HUES6 (cell line): ENCODE data around the gene NT5C2.
A peak's percentile ranks its signal among the peaks of the same experiment; 100 is the strongest.
"Not testable (repeated sequence)": the region's sequence is repeated elsewhere in the genome, so short reads cannot be mapped to it uniquely, and the experiment has no call there.

Experiments
- H3K27ac ChIP-seq: 2 replicates; pipeline ENCODE4 v1.7.0; 2013; ENCODE audit warnings: low read depth, mild to moderate bottlenecking, low read length, inconsistent platforms
- H3K27me3 ChIP-seq: 2 replicates; pipeline ENCODE4 v1.6.1; 2013; ENCODE audit warnings: low read length; ENCODE audit not compliant: control insufficient read depth, insufficient read depth
- H3K36me3 ChIP-seq: 2 replicates; pipeline ENCODE4 v1.6.1; 2013; ENCODE audit warnings: low read length; ENCODE audit not compliant: control insufficient read depth, insufficient read depth
- H3K4me1 ChIP-seq: 2 replicates; pipeline ENCODE4 v1.6.1; 2013; ENCODE audit warnings: low read length; ENCODE audit not compliant: control insufficient read depth, insufficient read depth
- H3K4me3 ChIP-seq: 2 replicates; pipeline ENCODE4 v1.5.1; 2013; ENCODE audit warnings: low read depth, low read length
- H3K9ac ChIP-seq: one replicate; pipeline ENCODE4 v1.6.1; 2013; ENCODE audit warnings: mild to moderate bottlenecking, low read length
- H3K9me3 ChIP-seq: 2 replicates; pipeline ENCODE4 v1.6.1; 2013; ENCODE audit warnings: low read depth, low read length; ENCODE audit not compliant: control insufficient read depth, insufficient read depth

NT5C2 gene

GRCh38 chr10:103143641-103144040 is 49.4 kb downstream of the NT5C2 start:
- H3K9me3 ChIP-seq, H3K27ac ChIP-seq, H3K4me3 ChIP-seq, H3K9ac ChIP-seq, H3K27me3 ChIP-seq: not testable (repeated sequence)
- Histone ChIP-seq H3K36me3 (peaks cover 21% of the 10 kb centered on the region), H3K4me1 (peaks cover 14% of the 10 kb centered on the region)

DNA sequence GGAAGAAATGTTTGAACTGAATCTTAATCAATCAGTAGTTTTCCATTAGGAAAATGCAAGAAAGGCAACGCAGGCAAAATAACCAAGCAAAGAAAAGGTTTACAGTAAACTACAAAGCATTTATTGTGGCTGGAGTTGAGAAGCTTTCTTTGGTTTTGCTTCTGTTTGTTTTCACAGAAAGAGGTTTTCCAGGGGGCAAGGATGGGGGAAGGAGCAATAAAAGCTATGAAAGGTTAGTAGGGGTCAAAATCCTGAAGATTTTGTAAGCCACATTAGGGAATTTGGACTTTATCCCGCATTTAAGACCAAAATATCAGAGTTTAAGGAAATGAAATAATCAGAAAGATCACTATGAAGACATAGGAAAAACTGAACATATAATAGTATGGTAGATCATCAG is 51.1 kb downstream of the NT5C2 start:
- Histone ChIP-seq H3K27ac (0 out of 2 replicates have a peak overlapping the region, but pooled peaks have one; percentile 5), H3K27me3 (no peaks in the 10 kb centered on the region), H3K9me3 (no peaks in the 10 kb centered on the region), H3K4me1 (peaks cover 11% of the 10 kb centered on the region; the same call in 1 of the 2 replicates), H3K9ac (no peak overlapping the region), H3K4me3 (no peak overlapping the region), H3K36me3 (peaks cover 37% of the 10 kb centered on the region)

DNA sequence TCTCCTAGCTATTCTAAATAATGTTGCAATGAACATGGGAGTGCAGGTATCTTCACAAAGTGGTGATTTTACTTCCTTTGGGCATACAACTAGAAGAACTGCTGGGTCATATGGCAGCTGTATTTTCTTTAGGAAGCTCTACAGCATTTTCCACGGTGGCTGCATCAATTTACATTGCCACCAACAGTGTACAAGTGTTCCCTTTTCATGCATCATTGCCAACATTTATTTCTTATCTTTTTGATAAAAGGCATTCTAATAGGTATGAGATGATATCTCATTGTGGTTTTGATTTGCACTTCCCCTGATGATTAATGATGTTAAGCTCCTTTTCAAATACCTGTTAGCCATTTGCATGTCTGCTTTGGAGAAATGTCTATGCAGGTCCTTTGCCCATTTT is 52.6 kb downstream of the NT5C2 start:
- Histone ChIP-seq H3K36me3 (peaks cover 45% of the 10 kb centered on the region), H3K9me3 (peaks cover 5% of the 10 kb centered on the region), H3K4me1 (no peaks in the 10 kb centered on the region), H3K4me3 (no peak overlapping the region), H3K9ac (no peak overlapping the region), H3K27ac (no peak overlapping the region), H3K27me3 (no peaks in the 10 kb centered on the region)

DNA sequence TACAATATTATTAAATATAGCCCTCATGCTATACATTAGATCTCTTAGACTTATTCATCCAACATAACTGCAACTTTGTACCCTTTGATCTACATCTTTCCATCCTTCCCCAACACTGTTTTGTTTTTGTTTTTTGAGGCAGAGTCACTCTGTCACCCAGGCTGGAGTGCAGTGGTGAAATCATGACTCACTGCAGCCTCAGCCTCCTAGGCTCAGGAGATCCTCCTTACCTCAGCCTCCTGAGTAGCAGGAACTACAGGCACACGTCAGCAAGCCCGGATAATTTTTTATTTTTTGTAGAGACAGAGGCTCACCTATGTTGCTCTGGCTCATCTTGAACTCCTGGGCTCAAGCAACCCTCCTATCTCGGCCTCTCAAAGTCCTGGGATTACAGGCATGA is 53.3 kb downstream of the NT5C2 start:
- peaks cover 8% of the 10 kb centered on the region for H3K9me3 ChIP-seq
- no peak overlapping the region for H3K9ac ChIP-seq
- no peaks in the 10 kb centered on the region for H3K27me3 ChIP-seq
- no peak overlapping the region for H3K27ac ChIP-seq
- no peak overlapping the region for H3K4me3 ChIP-seq
- H3K4me1 ChIP-seq = no peaks in the 10 kb centered on the region
- peaks cover 52% of the 10 kb centered on the region for H3K36me3 ChIP-seq

DNA sequence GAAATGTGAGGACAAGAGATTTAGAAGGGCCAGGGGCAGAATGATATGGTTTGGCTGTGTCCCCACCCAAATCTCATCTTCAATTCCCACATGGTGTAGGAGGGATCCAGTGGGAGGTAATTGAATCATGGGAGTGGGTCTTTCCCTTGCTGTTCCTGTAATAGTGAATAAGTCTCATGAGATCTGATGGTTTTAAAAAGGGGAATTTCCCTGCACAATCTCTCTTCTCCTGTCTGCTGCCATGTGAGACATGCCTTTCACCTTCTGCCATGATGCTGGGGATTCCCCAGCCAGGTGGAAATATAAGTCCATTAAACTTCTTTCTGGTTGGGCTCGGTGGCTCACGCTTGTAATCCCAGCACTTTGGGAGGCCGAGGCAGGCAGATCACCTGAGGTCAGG is 57.9 kb downstream of the NT5C2 start:
- H3K36me3 ChIP-seq = peaks cover 78% of the 10 kb centered on the region
- H3K27ac ChIP-seq, H3K4me1 ChIP-seq, H3K4me3 ChIP-seq, H3K27me3 ChIP-seq, H3K9ac ChIP-seq: not testable (repeated sequence)
- peaks cover 33% of the 10 kb centered on the region for H3K9me3 ChIP-seq

GRCh38 chr10:103130910-103131309 is 62.2 kb downstream of the NT5C2 start:
- Histone ChIP-seq H3K27ac (no peak overlapping the region), H3K9me3 (peaks cover 29% of the 10 kb centered on the region; the same call in 1 of the 2 replicates), H3K4me3 (no peak overlapping the region), H3K36me3 (peaks cover 51% of the 10 kb centered on the region), H3K4me1 (no peaks in the 10 kb centered on the region), H3K27me3 (no peaks in the 10 kb centered on the region), H3K9ac (no peak overlapping the region)

DNA sequence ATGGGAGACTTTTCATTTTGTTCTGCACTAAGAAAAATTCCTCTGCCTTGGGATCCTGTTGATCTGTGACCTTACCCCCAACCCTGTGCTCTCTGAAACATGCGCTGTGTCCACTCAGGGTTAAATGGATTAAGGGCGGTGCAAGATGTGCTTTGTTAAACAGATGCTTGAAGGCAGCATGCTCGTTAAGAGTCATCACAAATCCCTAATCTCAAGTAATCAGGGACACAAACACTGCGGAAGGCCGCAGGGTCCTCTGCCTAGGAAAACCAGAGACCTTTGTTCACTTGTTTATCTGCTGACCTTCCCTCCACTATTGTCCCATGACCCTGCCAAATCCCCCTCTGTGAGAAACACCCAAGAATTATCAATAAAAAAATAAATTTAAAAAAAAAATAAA is 62.9 kb downstream of the NT5C2 start:
- H3K36me3 ChIP-seq = peaks cover 51% of the 10 kb centered on the region
- H3K4me1 ChIP-seq, H3K4me3 ChIP-seq, H3K27ac ChIP-seq, H3K9ac ChIP-seq, H3K27me3 ChIP-seq: not testable (repeated sequence)
- H3K9me3 ChIP-seq = peaks cover 29% of the 10 kb centered on the region; the same call in 1 of the 2 replicates

DNA sequence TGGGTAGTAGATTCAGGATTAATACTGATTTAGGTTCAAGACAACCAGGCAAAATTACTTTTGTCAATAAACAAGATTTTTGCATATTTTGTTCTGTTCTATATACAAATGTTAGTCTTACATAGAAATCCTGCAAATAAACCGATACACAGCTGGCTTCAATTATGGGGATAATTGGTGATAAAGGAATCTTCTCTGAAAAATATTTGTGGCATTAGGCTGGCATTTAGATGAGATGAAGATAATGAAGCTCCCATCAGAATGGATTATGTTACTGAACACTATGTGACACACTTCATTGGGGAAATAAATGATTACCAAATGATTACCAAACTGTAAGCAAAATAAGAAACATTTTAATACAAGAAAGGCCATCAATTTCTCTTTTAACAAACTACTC is 65.8 kb downstream of the NT5C2 start:
- peaks cover 28% of the 10 kb centered on the region for H3K36me3 ChIP-seq
- no peaks in the 10 kb centered on the region for H3K27me3 ChIP-seq
- no peak overlapping the region for H3K4me3 ChIP-seq
- no peaks in the 10 kb centered on the region; the same call in 1 of the 2 replicates for H3K4me1 ChIP-seq
- no peak overlapping the region for H3K27ac ChIP-seq
- peaks cover 13% of the 10 kb centered on the region; the same call in 1 of the 2 replicates for H3K9me3 ChIP-seq
- H3K9ac ChIP-seq = no peak overlapping the region

- peaks cover 14% of the 10 kb centered on the region for H3K36me3 ChIP-seq
- H3K4me3 ChIP-seq = no peak overlapping the region
- H3K4me1 ChIP-seq = no peaks in the 10 kb centered on the region; the same call in 1 of the 2 replicates
- no peak overlapping the region for H3K27ac ChIP-seq
- no peaks in the 10 kb centered on the region for H3K27me3 ChIP-seq
- H3K9me3 ChIP-seq = no peaks in the 10 kb centered on the region
- H3K9ac ChIP-seq = no peak overlapping the region
Observed at GRCh38 chr10:103125323-103126267, 67.5 kb downstream of the NT5C2 start.

DNA sequence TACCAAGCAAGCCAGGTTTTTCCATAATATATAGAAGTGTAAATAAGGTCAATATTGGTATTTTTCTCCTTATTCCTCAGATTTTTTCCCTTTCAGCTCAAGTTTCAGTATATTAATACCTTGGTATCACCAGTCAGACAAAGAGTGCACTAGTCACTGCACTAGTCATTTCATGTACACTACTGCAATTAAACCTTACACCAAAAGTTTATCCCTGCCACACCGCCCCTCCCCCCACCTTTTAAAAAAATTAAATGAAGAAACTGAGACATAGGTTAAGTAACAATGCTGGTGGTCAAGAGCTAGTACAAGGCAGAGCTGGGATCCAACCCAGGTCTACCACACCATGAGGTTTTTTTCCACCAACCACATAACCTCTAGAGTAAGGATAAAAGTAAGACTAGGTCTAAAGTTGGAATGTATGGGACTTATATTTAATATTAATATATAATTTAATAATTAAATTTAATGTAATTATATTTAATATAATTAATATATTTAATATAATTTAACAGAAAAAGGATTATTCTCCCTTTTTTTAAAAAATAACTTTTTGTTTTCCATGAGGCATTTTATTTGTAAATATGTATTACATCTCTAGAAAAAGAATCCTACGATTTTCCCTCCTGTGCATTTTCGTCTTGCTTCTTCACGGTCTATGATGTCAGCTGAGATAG is 68.5 kb downstream of the NT5C2 start:
- no peak overlapping the region for H3K4me3 ChIP-seq
- no peak overlapping the region for H3K9ac ChIP-seq
- no peaks in the 10 kb centered on the region for H3K9me3 ChIP-seq
- H3K27ac ChIP-seq = no peak overlapping the region
- H3K36me3 ChIP-seq = peaks cover 14% of the 10 kb centered on the region
- no peaks in the 10 kb centered on the region; the same call in 1 of the 2 replicates for H3K4me1 ChIP-seq
- H3K27me3 ChIP-seq = no peaks in the 10 kb centered on the region
